Mesenchymal stem cell (in vitro differentiated cells and primary cell): ENCODE results near the gene USB1.

ENCODE experiments used
- DNase-seq: peaks from one replicate; pipeline ENCODE4 v3.0.0-alpha.2; 2013
- H2AFZ ChIP-seq: one replicate; pipeline ENCODE4 v1.6.1; 2013; ENCODE audit warnings: low read depth, mild to moderate bottlenecking, control low read depth, inconsistent platforms, low read length, moderate library complexity
- H2AK5ac ChIP-seq: 2 replicates; pipeline ENCODE4 v1.6.1; 2013; ENCODE audit warnings: low read length, moderate library complexity, mild to moderate bottlenecking, inconsistent platforms; ENCODE audit not compliant: severe bottlenecking
- H2BK120ac ChIP-seq: one replicate; pipeline ENCODE4 v1.6.1; 2013; ENCODE audit warnings: low read depth, mild to moderate bottlenecking, inconsistent platforms, low read length, moderate library complexity
- H2BK12ac ChIP-seq, 2 experiments: one replicate each; pipeline ENCODE4 v1.6.1; 2013; ENCODE audit warnings: inconsistent platforms in 2 of 2, low read length in 2 of 2, mild to moderate bottlenecking in 2 of 2, moderate library complexity in 2 of 2, control low read depth in 1 of 2
- H2BK15ac ChIP-seq: one replicate; pipeline ENCODE4 v1.6.1; 2013; ENCODE audit warnings: mild to moderate bottlenecking, low read depth, inconsistent platforms; ENCODE audit not compliant: poor library complexity, severe bottlenecking
- H2BK5ac ChIP-seq: 2 replicates; pipeline ENCODE4 v1.6.1; 2013; ENCODE audit warnings: low read depth, mild to moderate bottlenecking, low read length, control low read depth, inconsistent platforms; ENCODE audit not compliant: poor library complexity, severe bottlenecking
- H3K14ac ChIP-seq, 2 experiments: one replicate each; pipeline ENCODE4 v1.6.1; 2013; ENCODE audit warnings: inconsistent platforms in 2 of 2, low read length in 2 of 2, control low read depth in 1 of 2, mild to moderate bottlenecking in 1 of 2, moderate library complexity in 1 of 2
- H3K18ac ChIP-seq, 2 experiments: one replicate each; pipeline ENCODE4 v1.6.1; 2013; ENCODE audit warnings: inconsistent platforms in 2 of 2, low read length in 2 of 2, control low read depth in 1 of 2, low read depth in 1 of 2, mild to moderate bottlenecking in 1 of 2
- H3K23ac ChIP-seq, 2 experiments: one replicate each; pipeline ENCODE4 v1.6.1; 2013; ENCODE audit warnings: inconsistent platforms in 2 of 2, low read length in 2 of 2, mild to moderate bottlenecking in 2 of 2, moderate library complexity in 2 of 2, control low read depth in 1 of 2
- H3K27ac ChIP-seq: 2 replicates; pipeline ENCODE4 v1.5.1; 2013; ENCODE audit warnings: mild to moderate bottlenecking, moderate library complexity, low read length, control low read depth, inconsistent platforms; ENCODE audit not compliant: poor library complexity, severe bottlenecking
- H3K27me3 ChIP-seq, 2 experiments: 2 replicates each; pipeline versions ENCODE4 v1.6.1 to v1.7.0; 2013; ENCODE audit warnings: low read length in 2 of 2, mild to moderate bottlenecking in 2 of 2, moderate library complexity in 2 of 2, control low read depth in 1 of 2, inconsistent platforms in 1 of 2; ENCODE audit not compliant: control insufficient read depth in 1 of 2, insufficient read depth in 1 of 2
- H3K36me3 ChIP-seq, 2 experiments: 2 replicates each; pipeline versions ENCODE4 v1.6.1 to v1.7.0; 2013; ENCODE audit warnings: low read length in 2 of 2, control low read depth in 1 of 2, inconsistent platforms in 1 of 2, low read depth in 1 of 2, mild to moderate bottlenecking in 1 of 2; ENCODE audit not compliant: insufficient read depth in 2 of 2, control insufficient read depth in 1 of 2
- H3K4ac ChIP-seq, 2 experiments: one replicate each; pipeline ENCODE4 v1.6.1; 2013; ENCODE audit warnings: inconsistent platforms in 2 of 2, low read length in 2 of 2, mild to moderate bottlenecking in 2 of 2, moderate library complexity in 2 of 2, control low read depth in 1 of 2, low read depth in 1 of 2
- H3K4me1 ChIP-seq: 2 replicates; pipeline ENCODE4 v1.6.1; 2013; ENCODE audit warnings: low read depth, low read length, control low read depth; ENCODE audit not compliant: control insufficient read depth, insufficient read depth
- H3K4me2 ChIP-seq: 2 replicates; pipeline ENCODE4 v1.6.1; 2013; ENCODE audit warnings: low read length, mild to moderate bottlenecking, inconsistent platforms; ENCODE audit not compliant: poor library complexity, severe bottlenecking
- H3K4me3 ChIP-seq, 2 experiments: 2 replicates each; pipeline versions ENCODE4 v1.5.1 to v1.7.0; 2013; ENCODE audit warnings: low read length in 2 of 2, mild to moderate bottlenecking in 2 of 2, control low read depth in 1 of 2, low read depth in 1 of 2; ENCODE audit not compliant: insufficient read depth in 1 of 2
- H3K79me1 ChIP-seq: replicated peaks from 2 replicates; pipeline ENCODE4 v1.6.1; 2013; ENCODE audit warnings: mild to moderate bottlenecking, control low read depth, low read length, inconsistent platforms; ENCODE audit not compliant: poor library complexity, severe bottlenecking
- H3K9ac ChIP-seq: 2 replicates; pipeline ENCODE4 v1.7.0; 2013; ENCODE audit warnings: mild to moderate bottlenecking, low read length, moderate library complexity
- H3K9me3 ChIP-seq: 2 replicates; pipeline ENCODE4 v1.7.0; 2013; ENCODE audit warnings: mild to moderate bottlenecking, low read length; ENCODE audit not compliant: control insufficient read depth
- H4K8ac ChIP-seq: one replicate; pipeline ENCODE4 v1.6.1; 2013; ENCODE audit warnings: inconsistent platforms, mild to moderate bottlenecking, low read length, moderate library complexity
- H4K91ac ChIP-seq: one replicate; pipeline ENCODE4 v1.6.1; 2013; ENCODE audit warnings: mild to moderate bottlenecking, low read length, inconsistent platforms
- WGBS: methylation state at CpG from one replicate; pipeline ENCODE4 v1.1.7; 2013; ENCODE audit warnings: mixed read lengths; 5-methylcytosine and 5-hydroxymethylcytosine counted together

Gene USB1

DNA sequence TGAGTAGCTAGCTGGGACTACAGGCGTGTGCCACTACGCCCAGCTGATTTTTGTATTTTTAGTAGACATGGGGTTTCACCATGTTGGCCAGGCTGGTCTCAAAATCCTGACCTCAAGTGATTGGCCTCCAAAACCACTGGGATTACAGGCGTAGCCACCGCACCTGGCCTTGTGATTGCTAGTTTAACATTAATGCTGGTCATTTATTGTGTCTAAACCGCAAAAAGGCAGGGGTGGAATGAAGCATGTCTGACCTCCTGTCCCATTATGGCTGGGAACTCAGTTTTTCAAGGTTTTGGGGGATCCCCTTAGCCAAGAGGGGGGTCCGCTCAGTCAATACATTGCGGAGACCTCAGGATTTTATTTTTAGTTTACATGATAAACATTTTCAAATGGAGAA, 19.6 kb upstream of the USB1 start:
- no peak overlapping the region for H3K4me2 ChIP-seq
- H4K8ac ChIP-seq, result no peak overlapping the region
- no peak overlapping the region for H4K91ac ChIP-seq
- no peaks in the 10 kb centered on the region for H3K79me1 ChIP-seq
- 90% methylated on average over 6 of the region's 7 CpGs for WGBS
- no peak overlapping the region for H3K14ac ChIP-seq
- H3K4me3 ChIP-seq, result no peak overlapping the region
- H3K18ac ChIP-seq, result no peak overlapping the region
- H3K4me1 ChIP-seq, result peaks cover 14% of the 10 kb centered on the region
- no peak overlapping the region for H2BK12ac ChIP-seq
- H2AK5ac ChIP-seq, result no peak overlapping the region
- H2AFZ ChIP-seq, result no peak overlapping the region
- no peak overlapping the region for H3K27ac ChIP-seq
- no peak for DNase-seq
- peaks cover 15 to 88% of the 10 kb centered on the region in 2 experiments for H3K27me3 ChIP-seq
- H2BK5ac ChIP-seq, result no peak overlapping the region
- no peaks in the 10 kb centered on the region for H3K36me3 ChIP-seq
- H3K9me3 ChIP-seq, result no peaks in the 10 kb centered on the region
- H3K23ac ChIP-seq, result no peak overlapping the region
- H2BK120ac ChIP-seq, result no peak overlapping the region
- H2BK15ac ChIP-seq, result no peak overlapping the region
- no peak overlapping the region for H3K4ac ChIP-seq
- no peak overlapping the region for H3K9ac ChIP-seq

DNA sequence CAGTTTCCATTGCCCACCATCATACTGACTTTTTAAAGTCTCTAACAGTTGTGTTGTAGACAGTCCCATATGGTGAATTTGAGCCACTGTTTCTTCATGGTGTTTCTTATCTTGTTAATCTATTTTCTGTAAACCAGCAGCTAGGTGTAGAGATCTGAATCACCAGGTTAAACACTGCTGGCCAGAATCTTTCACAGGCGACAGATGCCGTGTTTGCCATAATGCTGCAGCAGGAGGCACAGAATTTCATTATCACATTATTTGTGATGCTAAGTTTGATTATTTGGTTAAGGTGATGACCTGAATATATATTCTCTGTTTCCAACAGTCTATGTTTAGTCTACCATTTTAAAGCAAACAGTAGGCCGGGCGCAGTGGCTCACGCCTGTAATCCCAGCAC, 18.8 kb upstream of the USB1 start:
- H3K27me3 ChIP-seq, result peaks cover 21 to 88% of the 10 kb centered on the region in 2 experiments
- no peak overlapping the region for H3K4me2 ChIP-seq
- H3K9me3 ChIP-seq, result no peaks in the 10 kb centered on the region
- no peak overlapping the region for H3K4ac ChIP-seq
- no peak overlapping the region for H3K18ac ChIP-seq
- no peak overlapping the region for H3K4me3 ChIP-seq
- no peak overlapping the region for H3K27ac ChIP-seq
- H2BK5ac ChIP-seq, result no peak overlapping the region
- no peaks in the 10 kb centered on the region for H3K79me1 ChIP-seq
- H3K9ac ChIP-seq, result no peak overlapping the region
- H4K8ac ChIP-seq, result no peak overlapping the region
- no peak for DNase-seq
- H2BK15ac ChIP-seq, result no peak overlapping the region
- no peak overlapping the region for H4K91ac ChIP-seq
- no peak overlapping the region for H2BK12ac ChIP-seq
- H2AFZ ChIP-seq, result no peak overlapping the region
- no peaks in the 10 kb centered on the region for H3K36me3 ChIP-seq
- WGBS, result 86% methylated on average over 5 of the region's 5 CpGs
- H3K14ac ChIP-seq, result no peak overlapping the region
- no peak overlapping the region for H2BK120ac ChIP-seq
- no peak overlapping the region for H3K23ac ChIP-seq
- H2AK5ac ChIP-seq, result no peak overlapping the region
- H3K4me1 ChIP-seq, result peaks cover 14% of the 10 kb centered on the region

GRCh38 chr16:57984443-57985203, 16.6 kb upstream of the USB1 start:
- Histone ChIP-seq H3K4me1 (peaks cover 17% of the 10 kb centered on the region), H3K4ac (no peak overlapping the region), H2BK120ac (no peak overlapping the region), H3K9me3 (no peaks in the 10 kb centered on the region), H2AFZ (peak overlapping the region; percentile 84), H3K4me3 (peak overlapping the region; percentile 56 to 58), H2BK5ac (no peak overlapping the region), H3K4me2 (peak overlapping the region; percentile 49), H3K9ac (no peak overlapping the region), H3K14ac (no peak overlapping the region), H3K23ac (peak overlapping the region in 1 of 2 experiments; percentile 86), H3K27ac (no peak overlapping the region), H3K36me3 (no peaks in the 10 kb centered on the region), H3K79me1 (no peaks in the 10 kb centered on the region), H4K8ac (peak overlapping the region; percentile 45), H2BK12ac (no peak overlapping the region), H4K91ac (no peak overlapping the region), H3K18ac (peak overlapping the region in 1 of 2 experiments; percentile 48), H2BK15ac (peak overlapping the region; percentile 73), H3K27me3 (peaks cover 27 to 85% of the 10 kb centered on the region in 2 experiments), H2AK5ac (no peak overlapping the region)
- peak; percentile 75 for DNase-seq
- WGBS, result 9% methylated on average over 58 of the region's 64 CpGs

- Histone ChIP-seq H3K18ac (peak overlapping the region in 1 of 2 experiments; percentile 48), H2BK120ac (no peak overlapping the region), H3K9ac (no peak overlapping the region), H3K9me3 (no peaks in the 10 kb centered on the region), H2AK5ac (no peak overlapping the region), H3K36me3 (no peaks in the 10 kb centered on the region), H3K4me3 (peak overlapping the region in 1 of 2 experiments; percentile 56), H3K27ac (no peak overlapping the region), H3K27me3 (peaks cover 27 to 82% of the 10 kb centered on the region in 2 experiments), H3K4me2 (peak overlapping the region; percentile 49), H3K23ac (peak overlapping the region in 1 of 2 experiments; percentile 46), H2AFZ (no peak overlapping the region), H3K79me1 (no peaks in the 10 kb centered on the region), H2BK12ac (no peak overlapping the region), H2BK5ac (no peak overlapping the region), H4K8ac (no peak overlapping the region), H2BK15ac (peak overlapping the region; percentile 73), H3K4me1 (peaks cover 17% of the 10 kb centered on the region), H3K14ac (no peak overlapping the region), H4K91ac (no peak overlapping the region), H3K4ac (no peak overlapping the region)
- peak; percentile 13 for DNase-seq
- 6% methylated on average over 30 of the region's 62 CpGs for WGBS
Observed at GRCh38 chr16:57985204-57986181, 15.7 kb upstream of the USB1 start.
